HG02610 (cell line): ENCODE results near the gene FTH1.

Source experiments
- ATAC-seq: cut with Tn5 transposase; IDR thresholded peaks from one replicate; pipeline ENCODE4 v1.9.1; 2021; ENCODE audit warnings: mild to moderate bottlenecking, moderate library complexity; ENCODE audit not compliant: unreplicated experiment

Gene FTH1

GRCh38 chr11:61917334-61918109, 49.9 kb downstream of the FTH1 start, which contains the start of gene RAB3IL1:
Gene RAB3IL1, minus strand, starts transcription at chr11:61917566. Its CDS starts 199 bp downstream, at chr11:61917367.
- no peak for ATAC-seq

DNA sequence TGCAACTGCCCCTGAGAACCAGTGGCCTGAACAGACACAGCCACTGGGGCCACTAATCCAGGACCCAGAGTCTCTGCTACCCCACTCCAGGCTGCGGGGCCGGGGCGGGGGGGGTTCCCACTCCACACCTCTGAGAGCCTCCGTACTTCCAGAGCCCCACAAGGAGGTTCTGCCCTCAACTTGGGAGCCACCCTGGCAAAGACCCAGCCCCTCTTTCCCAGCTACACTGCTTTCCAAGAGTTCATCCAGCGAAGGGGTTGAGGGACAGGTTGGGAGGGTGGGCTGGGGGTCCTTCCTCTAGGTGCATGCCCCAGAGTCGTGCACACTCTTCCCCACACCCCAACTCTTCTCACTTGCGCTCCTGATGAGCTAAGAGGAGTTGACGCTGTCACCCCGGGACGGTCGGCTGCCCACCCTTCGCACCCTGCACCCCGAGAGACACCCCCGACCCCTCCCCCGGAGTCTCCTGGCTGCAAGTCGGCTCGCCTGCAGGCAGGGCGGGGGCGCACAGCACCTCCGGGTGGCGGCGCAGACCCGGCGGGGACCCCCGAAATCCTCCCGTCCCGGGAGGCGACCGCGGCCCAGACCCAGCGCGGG, 50.6 kb downstream of the FTH1 start:
- ATAC-seq, result no peak

GRCh38 chr11:61914471-61915171, 52.8 kb downstream of the FTH1 start:
- ATAC-seq, result no peak
